Measurements from ENCODE around the gene HIP1R.

DNA sequence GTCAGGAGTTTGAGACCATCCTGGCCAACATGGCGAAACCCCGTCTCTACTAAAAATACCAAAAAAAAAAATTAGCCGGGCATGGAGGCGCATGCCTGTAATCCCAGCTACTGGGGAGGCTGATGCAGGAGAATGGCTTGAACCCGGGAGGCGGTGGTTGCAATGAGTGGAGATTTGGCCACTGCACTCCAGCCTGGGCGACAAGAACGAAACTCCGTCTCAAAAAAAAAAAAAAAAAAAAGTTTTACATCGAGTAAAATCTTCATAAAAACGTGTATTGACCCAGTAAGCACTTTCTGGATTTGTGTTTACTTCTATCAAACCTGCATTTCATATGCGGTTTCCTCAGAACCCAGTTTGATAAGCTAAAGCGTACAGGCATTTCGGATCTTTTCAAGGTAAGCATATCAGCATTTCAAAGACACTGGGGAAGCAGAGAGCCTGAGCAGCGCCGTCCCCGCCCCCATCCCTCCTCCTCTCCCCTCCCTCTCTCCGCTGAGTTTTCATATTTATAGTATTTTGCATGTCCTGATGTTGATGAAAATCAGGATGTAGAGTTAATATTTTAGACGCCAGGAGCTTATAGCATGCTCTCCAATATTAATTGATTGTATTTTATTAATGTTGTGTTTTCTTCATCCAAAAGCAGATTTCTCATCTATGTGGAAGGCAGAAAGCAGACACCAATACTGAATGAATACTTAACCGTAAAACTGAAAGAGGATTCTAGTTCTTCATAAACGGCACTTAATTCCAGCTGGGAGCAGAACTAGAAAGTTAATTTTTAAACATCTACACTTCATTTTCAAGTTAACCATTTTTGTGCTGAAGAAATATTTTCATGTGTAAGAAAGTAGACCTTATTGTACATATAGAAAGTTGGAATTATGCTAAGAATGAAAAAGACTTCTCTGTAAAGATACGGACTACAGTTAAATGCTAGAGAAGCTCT, 9.2 kb upstream of the HIP1R start:
- TF ChIP-seq, protein P1, sequence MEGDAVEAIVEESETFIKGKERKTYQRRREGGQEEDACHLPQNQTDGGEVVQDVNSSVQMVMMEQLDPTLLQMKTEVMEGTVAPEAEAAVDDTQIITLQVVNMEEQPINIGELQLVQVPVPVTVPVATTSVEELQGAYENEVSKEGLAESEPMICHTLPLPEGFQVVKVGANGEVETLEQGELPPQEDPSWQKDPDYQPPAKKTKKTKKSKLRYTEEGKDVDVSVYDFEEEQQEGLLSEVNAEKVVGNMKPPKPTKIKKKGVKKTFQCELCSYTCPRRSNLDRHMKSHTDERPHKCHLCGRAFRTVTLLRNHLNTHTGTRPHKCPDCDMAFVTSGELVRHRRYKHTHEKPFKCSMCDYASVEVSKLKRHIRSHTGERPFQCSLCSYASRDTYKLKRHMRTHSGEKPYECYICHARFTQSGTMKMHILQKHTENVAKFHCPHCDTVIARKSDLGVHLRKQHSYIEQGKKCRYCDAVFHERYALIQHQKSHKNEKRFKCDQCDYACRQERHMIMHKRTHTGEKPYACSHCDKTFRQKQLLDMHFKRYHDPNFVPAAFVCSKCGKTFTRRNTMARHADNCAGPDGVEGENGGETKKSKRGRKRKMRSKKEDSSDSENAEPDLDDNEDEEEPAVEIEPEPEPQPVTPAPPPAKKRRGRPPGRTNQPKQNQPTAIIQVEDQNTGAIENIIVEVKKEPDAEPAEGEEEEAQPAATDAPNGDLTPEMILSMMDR (IDR thresholded peaks at IDR 0.05; ENCODE audit: low read length): no peak
- no peak for TF ChIP-seq EZH2 (optimal IDR thresholded peaks at IDR 0.05; ENCODE audit: low read depth, low read length)
